Nephron (organoid): ENCODE measurements around the gene PCDH9.

ENCODE experiments used
- H3K27ac Mint-ChIP-seq, 3 experiments: 2 replicates each; pipeline ENCODE4 v1.8.0; 2020; ENCODE audit warnings: mixed read lengths in 3 of 3, mild to moderate bottlenecking in 2 of 3, moderate library complexity in 1 of 3
- H3K27me3 Mint-ChIP-seq: 2 replicates; pipeline ENCODE4 v1.8.0; 2021; ENCODE audit warnings: low read depth, mild to moderate bottlenecking, moderate library complexity, mixed read lengths
- H3K36me3 Mint-ChIP-seq: 2 replicates; pipeline ENCODE4 v1.8.0; 2020; ENCODE audit warnings: low read depth, mixed read lengths
- H3K4me1 Mint-ChIP-seq: 2 replicates; pipeline ENCODE4 v1.8.0; 2020; ENCODE audit warnings: mixed read lengths
- H3K4me3 Mint-ChIP-seq, 3 experiments: 2 replicates each; pipeline ENCODE4 v1.8.0; 2020; ENCODE audit warnings: mild to moderate bottlenecking in 3 of 3, mixed read lengths in 3 of 3, moderate library complexity in 2 of 3
- H3K9me3 Mint-ChIP-seq: 2 replicates; pipeline ENCODE4 v1.8.0; 2020; ENCODE audit warnings: mixed read lengths
- TF ChIP-seq, protein P1 (sequence below), 3 experiments: fragments of 200-600 bp; sonication (generic); IDR thresholded peaks; one replicate each; pipeline ENCODE4 v1.5.0; 2021; ENCODE audit warnings: antibody characterized with exemption in 3 of 3; ENCODE audit not compliant: unreplicated experiment in 3 of 3

The PCDH9 gene

DNA sequence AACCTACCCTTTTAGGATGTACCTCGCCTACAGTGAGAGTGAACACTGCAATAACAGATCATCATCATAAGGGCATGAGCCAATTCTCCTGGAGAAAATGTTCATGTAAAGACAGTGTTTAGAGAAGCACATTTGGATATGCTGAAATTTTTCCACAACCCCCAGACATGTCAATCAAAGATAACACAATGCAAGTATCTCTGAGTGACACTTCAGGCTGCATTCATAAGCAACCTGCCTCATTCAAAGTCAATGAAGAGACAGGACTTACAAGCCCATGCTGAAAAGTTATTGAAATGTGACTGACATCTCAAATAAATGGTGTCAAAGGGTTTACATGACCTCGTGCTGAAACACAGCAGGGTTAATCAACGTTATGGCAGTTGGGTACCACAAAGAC lies 102.0 kb downstream of the PCDH9 start:
- Mint-ChIP-seq H3K4me3 (no peak overlapping the region), H3K9me3 (no peaks in the 10 kb centered on the region), H3K4me1 (peaks cover 6% of the 10 kb centered on the region), H3K27me3 (no peaks in the 10 kb centered on the region), H3K27ac (no peak overlapping the region), H3K36me3 (no peaks in the 10 kb centered on the region)
- TF ChIP-seq, protein P1, sequence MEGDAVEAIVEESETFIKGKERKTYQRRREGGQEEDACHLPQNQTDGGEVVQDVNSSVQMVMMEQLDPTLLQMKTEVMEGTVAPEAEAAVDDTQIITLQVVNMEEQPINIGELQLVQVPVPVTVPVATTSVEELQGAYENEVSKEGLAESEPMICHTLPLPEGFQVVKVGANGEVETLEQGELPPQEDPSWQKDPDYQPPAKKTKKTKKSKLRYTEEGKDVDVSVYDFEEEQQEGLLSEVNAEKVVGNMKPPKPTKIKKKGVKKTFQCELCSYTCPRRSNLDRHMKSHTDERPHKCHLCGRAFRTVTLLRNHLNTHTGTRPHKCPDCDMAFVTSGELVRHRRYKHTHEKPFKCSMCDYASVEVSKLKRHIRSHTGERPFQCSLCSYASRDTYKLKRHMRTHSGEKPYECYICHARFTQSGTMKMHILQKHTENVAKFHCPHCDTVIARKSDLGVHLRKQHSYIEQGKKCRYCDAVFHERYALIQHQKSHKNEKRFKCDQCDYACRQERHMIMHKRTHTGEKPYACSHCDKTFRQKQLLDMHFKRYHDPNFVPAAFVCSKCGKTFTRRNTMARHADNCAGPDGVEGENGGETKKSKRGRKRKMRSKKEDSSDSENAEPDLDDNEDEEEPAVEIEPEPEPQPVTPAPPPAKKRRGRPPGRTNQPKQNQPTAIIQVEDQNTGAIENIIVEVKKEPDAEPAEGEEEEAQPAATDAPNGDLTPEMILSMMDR (IDR thresholded peaks at IDR 0.05; ENCODE audit: unreplicated experiment in 3 of 3) = no peak

DNA sequence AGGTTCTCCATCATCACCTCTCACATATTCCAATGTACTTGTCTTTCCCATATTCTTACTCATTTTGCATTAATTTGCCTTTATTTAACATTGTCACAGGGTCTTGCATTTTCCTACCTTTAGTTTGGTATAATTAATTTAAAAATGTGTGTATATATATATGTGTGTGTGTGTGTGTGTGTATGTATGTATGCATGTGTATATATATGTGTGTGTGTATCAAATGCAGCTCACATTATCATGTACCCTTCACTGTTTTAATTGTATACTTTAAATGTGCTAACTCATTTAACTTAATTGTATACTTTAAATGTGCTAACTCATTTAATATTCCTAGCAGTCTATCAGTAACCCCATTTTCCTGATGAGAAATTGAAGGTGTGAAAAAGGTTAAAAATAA lies 104.5 kb downstream of the PCDH9 start:
- no peak overlapping the region for H3K4me3 Mint-ChIP-seq
- no peak overlapping the region for H3K27ac Mint-ChIP-seq
- no peaks in the 10 kb centered on the region for H3K36me3 Mint-ChIP-seq
- no peaks in the 10 kb centered on the region for H3K27me3 Mint-ChIP-seq
- peaks cover 6% of the 10 kb centered on the region for H3K4me1 Mint-ChIP-seq
- H3K9me3 Mint-ChIP-seq = no peaks in the 10 kb centered on the region
- TF ChIP-seq, protein P1 (IDR thresholded peaks at IDR 0.05; ENCODE audit: unreplicated experiment in 3 of 3) = no peak

DNA sequence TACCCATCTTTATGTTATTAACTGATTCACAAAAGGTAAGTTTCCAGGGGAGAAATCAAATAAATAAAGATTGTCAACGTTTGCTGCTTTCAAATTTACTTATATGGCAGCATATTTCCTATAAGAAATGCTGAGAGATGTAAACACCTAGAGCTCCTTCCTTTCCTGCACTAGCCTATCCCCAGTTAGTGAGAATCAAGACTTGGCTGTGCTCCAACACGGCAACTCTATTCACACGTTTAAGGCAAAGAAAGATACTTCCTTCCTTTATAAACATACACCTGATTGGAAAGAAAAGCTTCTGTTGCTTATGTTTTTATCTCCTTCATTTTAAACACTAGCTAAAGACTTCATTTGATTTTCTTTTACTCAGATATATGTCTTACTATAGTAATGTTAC lies 107.0 kb downstream of the PCDH9 start:
- H3K4me3 Mint-ChIP-seq = no peak overlapping the region
- TF ChIP-seq, protein P1 (IDR thresholded peaks at IDR 0.05; ENCODE audit: unreplicated experiment in 3 of 3) = no peak
- no peak overlapping the region for H3K27ac Mint-ChIP-seq
- no peaks in the 10 kb centered on the region for H3K36me3 Mint-ChIP-seq
- no peaks in the 10 kb centered on the region for H3K27me3 Mint-ChIP-seq
- no peaks in the 10 kb centered on the region for H3K9me3 Mint-ChIP-seq
- H3K4me1 Mint-ChIP-seq = peaks cover 6% of the 10 kb centered on the region

DNA sequence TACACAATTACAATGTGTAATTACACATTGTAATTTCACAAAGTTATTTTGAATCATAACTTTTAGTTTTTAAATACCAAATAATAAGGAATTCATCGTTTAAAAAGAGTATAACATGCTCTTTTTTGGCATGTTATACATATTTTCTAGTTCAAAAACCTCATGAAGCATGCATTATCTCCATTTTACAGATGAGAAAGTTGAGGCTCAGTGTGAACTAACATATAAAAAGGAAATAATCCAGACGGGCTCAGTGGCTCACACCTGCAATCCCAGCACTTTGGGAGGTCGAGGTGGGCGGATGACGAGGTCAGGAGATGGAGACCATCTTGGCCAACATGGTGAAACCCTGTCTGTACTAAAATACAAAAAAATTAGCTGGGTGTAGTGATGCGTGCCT lies 107.9 kb downstream of the PCDH9 start:
- TF ChIP-seq, protein P1 (IDR thresholded peaks at IDR 0.05; ENCODE audit: unreplicated experiment in 3 of 3) = no peak
- H3K4me3 Mint-ChIP-seq = no peak overlapping the region
- no peaks in the 10 kb centered on the region for H3K9me3 Mint-ChIP-seq
- H3K4me1 Mint-ChIP-seq = peaks cover 6% of the 10 kb centered on the region
- no peaks in the 10 kb centered on the region for H3K36me3 Mint-ChIP-seq
- no peak overlapping the region for H3K27ac Mint-ChIP-seq
- H3K27me3 Mint-ChIP-seq = no peaks in the 10 kb centered on the region

DNA sequence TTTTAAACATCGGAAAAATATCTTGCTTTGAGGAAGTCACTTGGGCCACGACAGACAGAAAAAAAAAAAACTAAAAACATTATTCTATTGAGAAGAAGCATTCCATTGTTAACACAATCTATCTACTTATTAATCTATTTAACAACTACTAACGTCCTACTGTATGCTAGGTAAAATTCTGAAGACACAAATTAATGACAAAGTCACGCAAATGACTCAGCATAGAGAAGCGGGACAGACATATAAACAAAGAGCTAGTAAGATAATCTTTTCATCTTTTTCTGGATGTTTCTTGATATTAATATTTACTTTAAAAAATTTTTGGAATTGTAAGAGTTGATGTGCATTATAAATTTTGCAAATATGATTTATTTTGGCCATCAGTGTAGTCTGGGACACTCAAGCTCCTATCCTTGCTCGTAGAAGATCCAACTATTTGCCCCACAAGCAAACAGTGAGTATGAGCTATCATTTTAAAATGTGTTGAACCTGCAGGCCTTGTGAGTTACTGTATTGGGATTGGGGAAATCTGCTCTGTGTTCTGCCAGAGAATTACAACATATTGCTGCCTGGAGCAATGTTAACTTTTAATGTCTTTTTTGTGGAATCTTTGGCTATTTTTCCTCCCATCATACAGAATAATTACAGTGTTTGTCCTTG lies 109.1 kb downstream of the PCDH9 start:
- H3K27ac Mint-ChIP-seq = no peak overlapping the region
- no peaks in the 10 kb centered on the region for H3K27me3 Mint-ChIP-seq
- no peaks in the 10 kb centered on the region for H3K36me3 Mint-ChIP-seq
- TF ChIP-seq, protein P1 (IDR thresholded peaks at IDR 0.05; ENCODE audit: unreplicated experiment in 3 of 3) = no peak
- peaks cover 6% of the 10 kb centered on the region for H3K4me1 Mint-ChIP-seq
- H3K4me3 Mint-ChIP-seq = no peak overlapping the region
- H3K9me3 Mint-ChIP-seq = no peaks in the 10 kb centered on the region

DNA sequence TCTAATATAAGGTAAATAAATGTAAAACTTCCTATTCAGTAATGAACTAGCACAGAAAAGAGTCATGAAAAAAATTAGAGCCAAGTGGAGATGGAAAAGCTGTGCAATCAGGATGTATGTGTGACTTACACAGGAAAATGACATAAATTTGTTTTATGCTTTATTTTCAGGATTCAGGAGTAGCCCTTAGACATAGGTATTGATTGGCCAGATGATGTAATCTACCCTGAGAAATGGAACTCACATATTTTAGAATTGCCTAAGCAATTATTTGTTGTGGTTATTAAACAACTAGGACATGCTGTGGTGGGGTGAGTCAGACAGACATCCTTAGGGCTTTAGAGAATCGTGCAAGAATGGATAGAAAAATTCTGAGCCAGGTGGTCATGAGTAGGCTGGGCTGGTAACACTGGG lies 110.6 kb downstream of the PCDH9 start:
- H3K9me3 Mint-ChIP-seq = no peaks in the 10 kb centered on the region
- TF ChIP-seq, protein P1 (IDR thresholded peaks at IDR 0.05; ENCODE audit: unreplicated experiment in 3 of 3) = no peak
- no peaks in the 10 kb centered on the region for H3K27me3 Mint-ChIP-seq
- no peaks in the 10 kb centered on the region for H3K4me1 Mint-ChIP-seq
- no peak overlapping the region for H3K4me3 Mint-ChIP-seq
- no peaks in the 10 kb centered on the region for H3K36me3 Mint-ChIP-seq
- no peak overlapping the region for H3K27ac Mint-ChIP-seq
